Right lobe of liver (tissue), 4 donors: ENCODE results near the gene DENND4A.

Experiments used
- CTCF ChIP-seq, 4 donors: fragments of 200-600 bp in 3 of 4; fragments of 450-650 bp in 1 of 4; IDR thresholded peaks; one replicate each; pipeline versions ENCODE4 v1.5.1 to v1.8.0; 2016 to 2022; ENCODE audit warnings: antibody characterized with exemption in 4 of 4, mild to moderate bottlenecking in 2 of 4
- POLR2A ChIP-seq: fragments of 450-650 bp; IDR thresholded peaks from one replicate; pipeline ENCODE4 v1.6.1; 2017; ENCODE audit warnings: antibody characterized with exemption, mild to moderate bottlenecking
- donor health status: DM: no; HTN: no; CAD: no.
- donor health status: DM: no; HTN: no; CAD: no.
- donor health status: DM: no; HTN: yes; CAD: no.

GRCh38 chr15:65828585-65828984 lies 36.5 kb upstream of the DENND4A start:
- no peak for TF ChIP-seq CTCF (IDR thresholded peaks at IDR 0.05)
- TF ChIP-seq POLR2A, result no peak
